HG03103 (cell line): ENCODE measurements around the gene C1QTNF5.

Experiments
- ATAC-seq: cut with Tn5 transposase; IDR thresholded peaks from one replicate; pipeline ENCODE4 v1.9.1; 2021; ENCODE audit warnings: low read depth; ENCODE audit not compliant: unreplicated experiment

Gene C1QTNF5

GRCh38 chr11:119359365-119360214 is 18.9 kb upstream of the C1QTNF5 start:
- no peak for ATAC-seq

DNA sequence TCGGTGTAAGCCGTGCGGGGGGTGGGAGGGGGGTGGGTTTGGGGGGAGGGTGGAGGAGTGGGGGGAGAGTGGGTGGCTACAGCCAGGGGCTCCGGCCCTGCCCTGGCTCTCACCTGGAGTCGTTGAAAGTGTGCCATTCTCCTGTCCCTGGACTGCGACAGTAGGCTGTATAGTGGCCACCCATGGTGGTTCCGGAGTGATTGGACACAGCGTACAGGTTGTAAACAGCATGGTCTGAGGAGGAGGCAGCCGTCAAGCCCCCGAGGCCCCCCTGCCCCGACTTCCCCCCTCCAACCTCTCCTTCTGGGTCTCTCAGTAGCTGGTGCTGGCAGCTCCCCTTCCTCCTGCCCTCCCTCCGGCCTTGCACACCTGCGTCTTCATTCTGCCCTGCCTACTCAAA is 16.4 kb upstream of the C1QTNF5 start:
- no peak for ATAC-seq

- ATAC-seq: peak; percentile 66
Measured at GRCh38 chr11:119356349-119357031, 15.8 kb upstream of the C1QTNF5 start.

DNA sequence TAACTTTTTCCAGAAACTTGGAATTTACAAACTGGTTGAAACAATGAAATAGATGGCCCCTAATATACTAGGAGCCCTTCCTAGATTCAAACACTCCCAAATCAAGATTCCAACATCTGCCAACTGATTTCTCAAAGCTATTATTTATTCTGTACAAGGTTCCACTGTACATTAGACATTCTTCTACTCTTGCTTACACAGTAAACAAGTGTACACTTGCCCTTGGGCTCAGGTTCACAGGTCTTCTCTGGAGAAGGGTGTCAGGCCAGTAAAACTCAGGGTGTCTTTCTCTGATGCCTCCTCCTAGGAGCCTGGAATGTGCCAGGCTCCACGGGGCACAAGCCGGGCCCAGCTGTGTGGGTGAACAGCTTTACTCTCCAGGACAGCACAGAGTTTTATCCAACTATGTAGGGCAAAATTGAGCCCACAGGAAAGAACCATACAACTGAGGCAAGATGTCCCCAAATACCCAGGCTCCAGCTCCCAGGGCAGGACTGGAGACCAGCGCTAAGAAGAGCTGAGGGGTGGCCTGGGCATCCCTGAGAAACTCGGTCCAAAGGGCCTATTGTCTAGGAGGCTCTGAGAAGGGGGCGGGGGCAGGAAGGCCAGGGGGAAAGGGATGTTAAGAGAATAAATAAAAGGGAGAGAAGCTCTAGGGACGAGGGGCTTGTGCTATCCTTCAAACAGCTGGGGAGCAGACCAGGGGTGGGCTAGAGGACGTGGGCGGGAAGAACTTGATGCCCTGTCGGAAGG is 14.6 kb upstream of the C1QTNF5 start:
- ATAC-seq: no peak

DNA sequence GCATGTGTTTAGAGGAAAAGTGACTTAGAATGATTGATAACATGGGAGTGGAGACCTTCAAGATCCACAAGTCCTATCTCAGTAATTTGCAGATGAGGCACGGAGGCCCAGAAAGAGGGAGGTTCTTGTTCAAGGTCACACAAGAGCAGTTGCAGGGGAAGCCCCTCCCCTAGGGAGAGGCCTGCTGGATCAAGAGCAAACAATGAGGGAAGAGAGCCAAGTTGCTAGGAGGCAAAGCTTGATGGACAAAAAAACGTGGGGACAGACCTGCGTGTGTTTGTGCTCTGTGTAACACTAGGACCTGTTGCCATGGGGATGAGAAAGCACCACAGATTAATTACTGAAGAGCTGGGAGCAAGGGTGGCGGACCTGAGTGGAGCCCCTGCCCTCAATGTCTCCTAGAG is 12.2 kb upstream of the C1QTNF5 start:
- no peak for ATAC-seq

DNA sequence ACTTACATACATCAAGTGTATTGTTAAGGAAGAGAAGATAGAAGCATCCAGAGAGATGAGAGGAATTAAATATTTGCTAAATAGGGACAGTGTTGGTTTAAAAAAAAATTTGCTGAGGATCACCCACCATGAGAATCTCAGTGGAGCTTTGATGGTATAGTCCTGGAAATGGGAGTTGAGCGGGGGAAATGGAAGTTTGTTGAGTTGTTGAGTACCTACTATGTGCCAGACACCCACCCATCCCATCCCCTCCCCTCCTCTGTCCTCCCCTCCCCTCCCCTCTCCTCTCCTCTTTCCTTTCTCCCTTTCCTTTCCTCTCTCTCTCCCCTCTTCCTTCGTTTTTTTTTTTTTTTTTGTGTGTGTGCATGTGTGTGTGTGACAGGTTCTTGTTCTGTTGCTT is 10.5 kb upstream of the C1QTNF5 start:
- ATAC-seq: no peak

- no peak for ATAC-seq
Measured at GRCh38 chr11:119350302-119350701, 9.6 kb upstream of the C1QTNF5 start.

GRCh38 chr11:119347940-119348605 is 7.4 kb upstream of the C1QTNF5 start:
- no peak for ATAC-seq

GRCh38 chr11:119347242-119347641 is 6.6 kb upstream of the C1QTNF5 start:
- ATAC-seq: no peak

GRCh38 chr11:119346605-119347004 is 5.9 kb upstream of the C1QTNF5 start, which contains the start of gene MFRP:
Gene MFRP, minus strand, starts transcription at chr11:119346705. Its CDS starts 192 bp downstream, at chr11:119346513.
- ATAC-seq: no peak

DNA sequence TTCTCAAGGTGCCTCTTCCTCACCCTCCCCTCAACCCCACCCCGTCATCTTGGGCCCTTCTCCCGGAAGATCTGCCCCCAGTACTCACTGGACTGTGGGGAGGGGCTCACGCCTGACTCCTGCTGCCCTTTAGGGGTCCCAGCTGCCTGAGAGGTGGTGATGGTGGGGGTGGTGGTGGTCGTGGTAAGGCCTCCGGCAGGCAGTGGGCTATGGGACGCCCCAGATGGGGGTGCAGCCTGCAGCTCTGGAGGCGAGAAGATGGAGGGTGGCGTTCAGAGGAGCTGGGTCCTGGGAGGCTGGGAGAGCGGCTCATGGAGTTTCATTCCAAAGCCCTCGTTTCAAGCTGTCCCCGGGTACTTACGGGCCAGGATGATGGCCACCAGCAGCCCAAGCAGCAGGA is 5.0 kb upstream of the C1QTNF5 start:
- no peak for ATAC-seq

GRCh38 chr11:119344291-119345010 is 3.8 kb upstream of the C1QTNF5 start:
- no peak for ATAC-seq

DNA sequence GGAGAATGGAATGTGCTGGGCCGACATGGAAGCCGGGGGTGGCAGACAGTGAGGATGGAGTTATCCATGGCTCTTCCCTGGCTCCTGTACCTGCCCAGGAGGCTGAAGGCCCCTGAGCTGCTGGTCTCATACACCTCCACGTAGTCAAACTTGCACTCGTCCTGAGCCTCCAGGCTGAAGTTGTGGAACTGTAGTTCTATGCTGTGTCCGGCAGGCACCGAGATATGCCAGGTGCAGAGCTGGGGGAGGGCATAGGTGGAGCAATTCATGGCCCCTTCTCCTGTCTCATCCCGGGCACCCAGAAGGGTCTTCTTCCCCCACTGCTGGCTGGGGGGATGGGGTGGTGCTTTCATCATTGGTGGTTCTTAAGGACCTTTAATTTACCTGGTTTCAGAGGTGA is 3.0 kb upstream of the C1QTNF5 start:
- no peak for ATAC-seq

GRCh38 chr11:119342362-119343130 is 1.9 kb upstream of the C1QTNF5 start:
- ATAC-seq: no peak

GRCh38 chr11:119342023-119342300 is 1.3 kb upstream of the C1QTNF5 start:
- ATAC-seq: no peak

- no peak for ATAC-seq
Measured at GRCh38 chr11:119341222-119342022, 739 bp upstream of the C1QTNF5 start.

GRCh38 chr11:119339589-119340334 is 921 bp downstream of the C1QTNF5 start:
- ATAC-seq: no peak

DNA sequence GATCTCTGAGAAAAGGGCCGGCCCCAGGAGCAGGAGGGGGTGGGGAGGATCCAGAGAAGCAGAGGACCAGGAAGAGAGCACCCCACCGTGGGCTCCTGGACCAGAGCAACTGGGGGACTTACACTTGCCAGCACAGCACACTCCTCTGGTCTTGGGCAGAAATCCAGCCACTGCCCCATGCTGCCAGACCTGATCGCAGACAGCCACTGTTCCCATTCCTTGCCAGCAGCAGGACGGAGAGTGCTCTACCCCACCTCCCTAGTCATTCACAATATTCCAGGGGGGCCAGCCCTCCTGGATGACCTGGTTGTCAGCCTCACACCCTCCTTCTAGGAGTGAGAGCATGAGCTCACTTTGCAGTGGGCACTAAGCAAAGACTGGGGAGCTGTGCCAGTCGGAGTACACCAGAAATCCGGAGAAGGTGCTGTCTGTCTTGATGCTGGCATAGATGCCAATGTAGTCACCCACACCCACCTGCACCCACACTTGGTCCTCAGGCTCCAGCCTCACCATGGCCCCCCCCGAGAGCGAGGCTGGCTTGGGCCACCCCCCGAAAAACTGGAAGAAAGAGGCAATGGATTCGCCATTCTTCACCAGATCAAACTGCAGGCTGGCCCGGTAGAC is 1.6 kb downstream of the C1QTNF5 start:
- no peak for ATAC-seq
